GM19025 (cell line): Measurements from ENCODE around the gene MACROD2.
"Not testable (repeated sequence)": the region's sequence is repeated elsewhere in the genome, so short reads cannot be mapped to it uniquely, and the experiment has no call there.

Experiments
- ATAC-seq: cut with Tn5 transposase; IDR thresholded peaks from one replicate; pipeline ENCODE4 v1.9.1; 2021; ENCODE audit warnings: mild to moderate bottlenecking, low read depth, moderate library complexity; ENCODE audit not compliant: unreplicated experiment

MACROD2 gene

GRCh38 chr20:15949391-15949790 is 1954.1 kb downstream of the MACROD2 start:
- no peak for ATAC-seq

DNA sequence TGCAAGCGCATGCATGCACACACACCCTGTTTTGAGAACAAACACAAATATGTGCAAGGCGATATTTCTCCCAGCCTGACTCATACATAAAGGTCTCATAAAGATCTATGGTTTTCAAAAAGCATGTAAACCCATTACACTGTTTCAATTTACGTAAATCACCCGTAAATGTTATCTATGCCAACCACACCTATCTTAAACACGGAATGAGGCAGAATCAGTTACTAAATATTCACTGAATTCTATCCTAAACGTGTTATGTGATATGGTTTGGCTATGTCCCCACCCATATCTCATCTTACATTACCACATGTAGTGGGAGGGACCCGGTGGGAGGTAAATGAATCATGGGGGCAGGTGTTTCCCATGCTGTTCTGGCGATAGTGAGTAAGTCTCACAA is 1956.3 kb downstream of the MACROD2 start:
- no peak for ATAC-seq

DNA sequence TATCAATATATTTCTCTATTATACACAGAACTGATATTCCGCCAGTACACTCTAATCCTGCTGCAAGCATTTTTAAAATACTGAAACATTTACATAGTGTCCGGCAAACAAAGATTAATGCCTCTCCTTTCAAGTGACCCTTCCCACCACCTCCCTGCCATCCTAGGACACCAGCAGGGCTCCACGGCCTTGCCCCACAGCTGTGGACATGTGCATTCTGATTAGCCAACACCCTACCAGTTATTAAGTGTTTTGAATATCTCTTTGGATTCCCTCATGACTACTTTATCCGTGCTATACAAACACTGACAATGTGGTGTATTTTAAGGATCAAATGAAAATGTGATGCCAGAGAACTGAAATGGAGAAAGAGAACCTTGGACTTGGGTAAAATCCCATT is 1962.8 kb downstream of the MACROD2 start:
- ATAC-seq = no peak

GRCh38 chr20:15965165-15965564 is 1969.8 kb downstream of the MACROD2 start:
- ATAC-seq = no peak

DNA sequence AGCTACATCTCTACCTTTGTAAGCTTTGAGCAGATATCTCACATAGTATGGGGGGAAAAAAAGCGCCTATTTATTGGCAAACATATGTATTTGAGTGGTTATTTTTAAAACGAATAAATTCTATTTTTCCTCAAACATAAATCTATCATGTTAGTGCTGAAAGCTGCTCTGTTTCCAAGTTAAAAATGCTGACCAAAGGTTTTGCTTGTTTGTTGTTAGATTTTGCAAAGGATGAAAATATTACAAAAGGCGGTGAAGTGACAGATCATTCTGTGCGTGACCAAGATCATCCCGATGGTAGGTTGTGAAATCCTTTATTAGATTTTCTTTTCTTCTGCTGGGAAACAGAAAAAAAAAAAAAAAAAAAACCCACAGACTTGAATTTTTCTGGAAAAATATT is 1972.0 kb downstream of the MACROD2 start:
- ATAC-seq = no peak

DNA sequence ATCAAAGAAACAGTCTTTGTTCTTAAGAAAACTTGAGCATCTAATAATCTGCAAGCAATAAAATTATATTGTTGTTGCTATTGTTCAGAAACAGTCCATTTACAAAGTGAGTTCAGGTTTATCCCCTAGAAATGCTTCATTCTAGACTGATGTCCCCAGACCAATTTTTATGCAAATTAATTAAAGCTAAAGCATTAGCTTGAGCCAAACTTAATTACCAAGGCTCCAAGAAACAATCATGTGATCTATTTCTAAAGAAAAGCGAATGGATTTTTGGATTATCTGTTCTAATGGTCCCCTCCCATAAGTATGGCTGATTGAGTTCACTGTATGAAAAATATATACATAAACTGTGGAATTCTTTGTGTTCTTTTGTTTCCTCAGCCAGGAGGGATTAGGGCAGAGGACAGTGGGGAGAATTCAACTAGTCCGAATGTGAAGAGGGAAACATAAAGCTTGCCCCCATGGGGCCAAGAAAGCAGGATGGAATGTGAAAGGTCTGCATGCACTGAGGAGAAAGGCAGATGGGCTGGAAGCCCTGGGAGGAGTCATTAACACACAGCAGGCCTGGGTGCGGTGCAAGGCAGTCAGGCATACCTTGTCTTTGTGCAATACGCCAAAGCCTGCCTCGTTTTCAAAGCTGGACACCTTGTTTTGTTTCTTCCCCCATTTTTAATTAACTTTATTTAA is 1980.9 kb downstream of the MACROD2 start:
- no peak for ATAC-seq

DNA sequence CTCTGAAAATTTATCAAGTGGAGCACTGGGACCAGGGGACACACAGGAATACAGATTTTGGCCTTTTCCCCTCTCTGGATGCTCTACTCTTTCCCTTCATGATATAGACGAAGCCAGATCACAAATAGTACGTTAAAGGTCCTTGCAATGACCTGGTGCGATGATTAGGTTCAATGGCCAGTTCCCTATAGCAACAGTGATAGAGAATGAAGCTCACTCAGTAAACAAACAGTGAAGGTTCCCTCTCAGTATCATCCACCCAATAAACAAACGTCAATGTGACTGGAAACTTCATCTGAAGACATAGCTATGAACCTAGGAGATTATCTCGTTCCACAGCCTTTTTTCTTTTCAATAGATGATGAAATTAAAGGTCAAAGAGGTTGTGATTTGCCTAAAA is 1981.7 kb downstream of the MACROD2 start:
- no peak for ATAC-seq

DNA sequence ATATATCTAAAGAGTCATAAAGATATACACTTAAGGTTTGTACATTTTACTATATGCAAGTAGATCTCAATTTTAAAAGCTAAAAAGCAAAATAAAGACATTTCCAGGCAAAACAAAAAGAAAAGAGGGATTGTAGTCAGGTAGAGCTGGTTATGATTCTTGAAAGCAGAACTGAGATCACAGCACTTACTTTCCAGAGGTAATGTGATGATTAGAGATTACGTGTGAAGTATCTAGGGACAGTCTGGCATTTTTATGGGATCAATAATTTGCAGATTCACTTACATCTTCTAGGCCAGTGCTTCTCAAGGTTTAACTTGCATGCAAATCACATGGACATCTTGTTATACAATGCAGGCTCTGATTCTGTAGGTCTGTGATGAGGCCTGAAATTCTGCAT is 1982.4 kb downstream of the MACROD2 start:
- ATAC-seq = no peak

- not testable (repeated sequence) for ATAC-seq
These were observed 1990.4 kb downstream of the MACROD2 start for GRCh38 chr20:15985494-15986368.

- ATAC-seq = peak; percentile 84
These were observed 1991.4 kb downstream of the MACROD2 start for GRCh38 chr20:15986690-15987089.

DNA sequence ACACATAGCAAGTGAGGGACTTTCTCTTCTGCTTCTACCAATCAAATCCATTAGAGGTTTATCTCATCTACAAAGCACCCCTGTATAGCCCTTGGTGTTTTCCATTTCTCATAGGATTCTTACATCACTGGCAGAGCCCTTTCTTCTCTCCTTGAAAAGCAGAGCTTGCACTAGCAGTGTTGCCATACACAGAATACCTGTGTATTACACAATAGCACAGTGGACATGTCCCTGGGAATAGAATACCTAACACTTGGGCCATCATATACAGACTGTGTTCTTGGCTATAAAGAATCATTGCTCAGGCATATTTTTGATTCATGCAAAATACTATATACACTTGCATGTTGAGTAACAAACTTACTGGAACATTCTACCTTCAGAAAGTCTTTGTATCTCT is 1996.0 kb downstream of the MACROD2 start:
- ATAC-seq = no peak

DNA sequence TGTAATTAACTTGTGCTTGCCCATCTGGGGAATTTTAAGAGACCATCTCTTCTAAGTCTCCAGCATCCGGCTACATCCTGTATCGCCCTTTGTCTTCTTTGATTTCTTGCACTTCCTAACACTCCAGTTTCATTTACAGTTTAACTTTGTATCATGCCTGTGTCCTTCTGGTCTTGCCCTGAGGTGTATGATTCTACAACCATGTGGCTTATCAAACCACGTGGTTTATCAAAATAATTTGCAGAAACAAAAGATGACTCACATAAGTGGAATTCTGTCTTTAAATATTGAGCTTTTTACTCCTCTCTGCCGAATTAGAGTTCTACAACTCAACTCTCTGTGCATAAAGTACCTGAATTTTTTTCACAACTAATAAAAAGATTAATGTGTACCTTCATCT is 1997.2 kb downstream of the MACROD2 start:
- ATAC-seq = no peak

DNA sequence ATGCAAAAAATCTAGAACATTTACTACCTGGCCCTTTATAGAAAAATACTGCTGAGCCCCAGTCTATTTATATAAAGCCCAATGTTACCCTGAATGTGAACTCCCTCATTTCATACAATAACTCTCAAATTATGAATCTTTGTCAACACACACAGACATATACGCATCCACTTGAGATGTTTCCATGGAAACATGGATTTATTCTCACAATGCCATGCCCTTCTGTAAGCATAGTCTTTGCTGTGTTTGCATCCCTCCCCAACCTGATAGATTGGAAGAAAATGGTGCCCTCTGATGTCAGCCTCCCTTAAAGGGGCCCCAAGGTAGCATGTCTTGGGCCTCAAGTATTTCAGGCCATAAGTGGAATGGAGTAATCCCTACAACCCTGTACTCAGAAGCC is 2004.8 kb downstream of the MACROD2 start:
- ATAC-seq = no peak

- ATAC-seq = no peak
These were observed 2006.0 kb downstream of the MACROD2 start for GRCh38 chr20:16001286-16001685.

DNA sequence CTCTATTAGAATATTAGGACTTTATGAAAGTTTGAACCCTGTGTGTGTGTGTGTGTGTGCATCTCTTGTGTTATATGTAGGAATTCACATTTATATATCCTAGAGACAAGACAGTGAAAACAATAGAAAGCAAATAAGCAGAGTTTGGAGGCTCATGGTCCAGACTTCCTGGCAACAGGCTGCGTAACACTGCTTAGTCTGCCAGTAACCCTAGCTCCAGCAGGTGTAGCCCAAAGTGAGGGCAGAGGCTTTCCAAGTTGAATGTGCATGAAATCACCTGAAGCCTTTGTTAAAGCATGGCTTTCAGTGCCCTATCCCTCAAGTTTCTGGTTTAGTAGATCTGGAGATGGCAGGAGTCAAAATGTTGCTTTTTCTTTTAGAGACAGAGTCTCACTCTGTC is 2008.0 kb downstream of the MACROD2 start:
- no peak for ATAC-seq

GRCh38 chr20:16004108-16004854 is 2009.0 kb downstream of the MACROD2 start:
- no peak for ATAC-seq

DNA sequence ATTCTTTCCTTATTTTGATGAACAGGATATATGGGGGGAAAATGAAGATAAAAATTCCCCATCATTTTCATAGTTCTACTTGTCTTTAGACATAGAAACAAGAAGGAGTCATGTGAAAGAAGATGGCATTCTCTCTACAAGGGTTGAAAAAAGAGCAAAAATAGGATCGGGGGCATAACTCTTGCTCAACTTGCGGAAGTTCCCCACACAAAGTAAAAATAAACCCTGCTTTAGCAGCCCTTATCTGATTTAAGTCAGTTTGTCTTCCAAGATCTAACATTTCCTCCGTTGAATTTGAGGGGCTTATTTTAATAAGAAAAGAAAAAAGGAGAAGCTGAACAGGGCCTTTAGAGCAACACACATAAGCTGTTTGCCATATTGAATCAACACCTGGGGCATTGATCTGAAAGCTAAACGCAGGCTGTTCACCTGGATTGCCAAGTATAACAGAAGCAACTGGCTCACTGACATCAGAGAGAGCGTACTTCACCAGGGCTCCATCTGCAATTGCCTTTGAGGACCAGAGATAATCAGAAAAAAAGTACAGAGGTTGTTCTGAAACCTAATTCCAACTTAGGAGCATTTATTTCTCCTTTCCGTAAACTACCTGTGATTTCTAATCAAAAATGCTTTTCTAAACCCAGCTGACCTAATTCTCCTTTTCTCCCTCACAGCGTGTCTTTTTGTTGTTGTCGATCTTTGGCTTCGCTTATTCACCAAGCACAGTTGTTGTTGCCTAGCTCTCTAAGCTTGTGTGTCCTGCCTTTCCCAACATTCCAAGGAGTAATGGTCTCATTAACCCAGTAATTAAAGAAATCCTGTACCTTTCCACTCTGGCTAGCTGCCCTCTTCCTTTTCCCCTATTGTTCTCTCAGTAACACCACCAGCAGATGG is 2010.0 kb downstream of the MACROD2 start:
- no peak for ATAC-seq

DNA sequence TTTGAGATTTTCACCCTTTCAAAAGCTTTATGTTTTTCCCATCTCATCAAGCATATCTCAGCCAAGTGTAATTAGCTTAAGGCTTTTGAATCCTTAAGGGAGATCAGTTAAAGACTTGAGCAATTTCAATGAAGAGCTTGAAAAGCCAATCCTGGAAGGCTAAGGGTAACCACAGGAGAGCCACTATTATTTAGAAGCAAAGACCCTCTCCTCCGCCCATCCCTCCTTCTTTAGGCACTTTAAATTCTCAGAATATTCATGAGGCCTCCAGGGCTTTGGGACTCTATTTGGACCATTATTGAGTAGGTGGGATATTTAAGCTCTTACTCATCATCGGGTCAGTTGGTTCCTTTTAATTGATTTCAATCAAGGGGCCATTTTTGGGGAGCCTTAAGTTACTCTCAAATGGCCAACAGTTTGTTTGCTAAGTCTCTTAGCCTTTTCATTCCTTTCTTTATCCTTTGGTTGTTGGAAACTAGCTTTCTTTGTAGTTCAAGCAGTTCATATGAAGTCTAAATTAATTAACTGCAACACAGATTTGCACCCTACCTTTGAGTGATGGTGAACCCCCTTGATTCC is 2010.7 kb downstream of the MACROD2 start:
- no peak for ATAC-seq

DNA sequence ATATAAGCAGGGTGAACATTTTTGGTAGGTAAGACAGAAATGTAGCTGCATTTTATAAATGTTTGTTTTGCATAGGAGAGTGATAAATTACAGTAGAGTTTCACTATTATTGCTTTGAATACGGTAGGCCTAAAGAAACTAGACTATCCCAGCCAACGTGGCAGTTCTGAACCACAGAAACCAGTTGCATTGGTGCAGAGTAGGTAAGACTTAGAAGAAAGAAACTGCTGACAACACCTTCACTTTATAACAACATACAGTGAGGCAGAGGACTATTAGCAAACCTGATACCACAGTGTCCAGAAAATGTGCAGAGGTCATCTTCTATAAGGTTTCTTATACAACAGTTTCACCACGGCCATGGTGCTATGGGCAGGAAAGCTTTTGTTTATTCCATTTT is 2011.8 kb downstream of the MACROD2 start:
- ATAC-seq = peak; percentile 94

GRCh38 chr20:16007962-16008361 is 2012.6 kb downstream of the MACROD2 start:
- ATAC-seq = no peak
